Uterine smooth muscle cell (primary cell): ENCODE data around the gene RAB20. TPM values are rescaled to one million over a fixed set of nuclear protein-coding genes. Genes with fewer than 3 reads are reported as not detected.

Source experiments
- total RNA-seq: library from RNA; depleted of rRNA; stranded (reverse); fragments of >200 nt; gene quantifications from 2 replicates; pipeline ENCODE4 v1.2.3, GENCODE V29; 2014

The RAB20 gene, protein sequence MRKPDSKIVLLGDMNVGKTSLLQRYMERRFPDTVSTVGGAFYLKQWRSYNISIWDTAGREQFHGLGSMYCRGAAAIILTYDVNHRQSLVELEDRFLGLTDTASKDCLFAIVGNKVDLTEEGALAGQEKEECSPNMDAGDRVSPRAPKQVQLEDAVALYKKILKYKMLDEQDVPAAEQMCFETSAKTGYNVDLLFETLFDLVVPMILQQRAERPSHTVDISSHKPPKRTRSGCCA
- total RNA-seq: 2.4 and 3.2 TPM in 2 replicates

DNA sequence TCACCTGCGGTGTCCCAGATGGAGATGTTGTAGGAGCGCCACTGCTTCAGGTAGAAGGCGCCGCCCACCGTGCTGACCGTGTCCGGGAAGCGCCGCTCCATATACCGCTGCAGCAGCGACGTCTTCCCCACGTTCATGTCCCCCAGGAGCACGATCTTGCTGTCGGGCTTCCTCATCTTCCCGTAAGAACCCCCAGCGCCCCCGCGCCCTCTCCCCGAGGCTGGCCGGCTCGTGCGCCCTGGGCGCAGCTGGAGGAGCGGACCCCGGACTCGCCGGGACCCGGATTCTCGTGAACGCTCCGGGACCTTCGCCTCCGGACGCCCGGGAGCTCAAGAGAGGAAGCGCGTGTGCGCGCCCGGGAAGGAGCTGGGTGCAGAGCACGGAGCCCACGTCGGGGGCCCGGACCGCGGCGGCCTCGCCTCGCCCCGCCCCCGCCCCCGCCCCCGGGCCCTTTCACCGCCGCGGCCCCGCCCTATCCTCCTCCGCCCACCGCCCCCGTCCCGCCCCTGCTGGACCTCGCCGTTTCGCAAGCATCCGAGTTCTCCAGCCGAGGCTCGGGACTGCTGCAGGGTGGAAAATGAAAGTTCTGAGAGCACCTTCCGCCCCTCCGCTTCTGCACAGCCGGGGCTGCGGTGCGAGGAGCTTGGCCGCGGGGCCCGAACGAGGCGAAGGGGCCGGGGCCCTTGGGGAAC lies at the start of gene RAB20:
RAB20 (minus strand) TSS at position 379 of the 692 bp plus-strand sequence; CDS start at position 176, 203 bp downstream.

Other genes starting within 250 kb of the RAB20 start
- gene NAXD, start 53.8 kb upstream of the RAB20 start, total RNA-seq: 21.5 and 24.2 TPM in 2 replicates
- gene CARS2, start 144.4 kb upstream of the RAB20 start, total RNA-seq: 108 and 157 TPM in 2 replicates
- 17.1 and 20.5 TPM in 2 replicates for gene ING1, start 152.0 kb upstream of the RAB20 start, total RNA-seq